HepG2 (cell line): ENCODE results near the gene VEGFA. TPM values are rescaled to one million over a fixed set of nuclear protein-coding genes. Genes with fewer than 3 reads are reported as not detected.

Experiments
- EED ChIP-seq: sonication (generic); formaldehyde crosslinking; IDR thresholded peaks from 2 replicates; pipeline ENCODE4 v1.5.0; 2020; ENCODE audit warnings: mild to moderate bottlenecking, missing genetic modification reagents
- EHMT2 ChIP-seq: fragments of 200-600 bp; sonication (generic); IDR thresholded peaks from 2 replicates; pipeline ENCODE4 v1.7.0; 2017; ENCODE audit warnings: antibody characterized with exemption, low read depth, low read length, borderline replicate concordance
- ETV6 ChIP-seq: sonication (generic); formaldehyde crosslinking; conservative IDR thresholded peaks from 2 replicates; pipeline ENCODE4 v1.4.0; 2020; ENCODE audit warnings: missing genetic modification reagents
- FOSL2 ChIP-seq: sonication (generic); formaldehyde crosslinking; IDR thresholded peaks from 2 replicates; pipeline ENCODE4 v1.4.0; 2020; ENCODE audit warnings: missing genetic modification reagents
- GTF2F1 ChIP-seq: fragments of 150-350 bp; IDR thresholded peaks from 2 replicates; pipeline ENCODE4 v1.6.1; 2014; ENCODE audit warnings: low read length
- MIXL1 ChIP-seq: IDR thresholded peaks from 2 replicates; pipeline ENCODE4 v1.6.1; 2016
- MXD1 ChIP-seq: sonication (generic); formaldehyde crosslinking; IDR thresholded peaks from 2 replicates; pipeline ENCODE4 v1.4.0; 2020; ENCODE audit warnings: mild to moderate bottlenecking, missing genetic modification reagents
- MYNN ChIP-seq: sonication (generic); formaldehyde crosslinking; IDR thresholded peaks from 2 replicates; pipeline ENCODE4 v1.4.0; 2020; ENCODE audit warnings: mild to moderate bottlenecking, low read depth, missing genetic modification reagents
- NR2C2 ChIP-seq: sonication (generic); formaldehyde crosslinking; IDR thresholded peaks from 2 replicates; pipeline ENCODE4 v1.4.0; 2020; ENCODE audit warnings: missing genetic modification reagents, mild to moderate bottlenecking, moderate library complexity, borderline replicate concordance
- RELA ChIP-seq: sonication (generic); formaldehyde crosslinking; IDR thresholded peaks from 2 replicates; pipeline ENCODE4 v1.4.0; 2020; ENCODE audit warnings: missing genetic modification reagents
- ZBTB4 ChIP-seq: sonication (generic); formaldehyde crosslinking; IDR thresholded peaks from 2 replicates; pipeline ENCODE4 v1.4.0; 2020; ENCODE audit warnings: missing genetic modification reagents, mild to moderate bottlenecking, borderline replicate concordance
- ZNF788 ChIP-seq: sonication (generic); formaldehyde crosslinking; IDR thresholded peaks from 2 replicates; pipeline ENCODE4 v1.5.0; 2020; ENCODE audit warnings: mild to moderate bottlenecking, missing genetic modification reagents, borderline replicate concordance
- ZNF790 ChIP-seq: sonication (generic); formaldehyde crosslinking; IDR thresholded peaks from 2 replicates; pipeline ENCODE4 v1.8.0; 2022; ENCODE audit warnings: missing genetic modification reagents, mild to moderate bottlenecking, borderline replicate concordance
- polyA plus RNA-seq, 8 experiments: library from polyadenylated mRNA; depleted of rRNA in 3 of 8; stranded (reverse) in 7 of 8; unstranded in 1 of 8; fragments of >200 nt; fragmentation: Illumina TruSeq in 4 of 8; extraction: Trizol in 4 of 8; gene quantifications; 2 replicates each; pipeline versions ENCODE4 v1.2.1 to v1.2.3, GENCODE V29; 2011 to 2016; ENCODE audit warnings: low read depth in 4 of 8, missing spikeins in 1 of 8, mixed read lengths in 1 of 8; ENCODE audit not compliant: insufficient read depth in 1 of 8
- total RNA-seq, 5 experiments: library from RNA; depleted of rRNA; stranded (reverse); fragments of >200 nt; fragmentation: Illumina TruSeq; extraction: Trizol; gene quantifications; 2 replicates each; pipeline ENCODE4 v1.2.3, GENCODE V29; 2016; ENCODE audit warnings: low read depth in 1 of 5
- TF ChIP-seq, protein P1 (sequence below), 2 experiments: sonication (generic) in 1 of 2; formaldehyde crosslinking in 1 of 2; IDR thresholded peaks; 2 replicates each; pipeline versions ENCODE4 v1.4.0 to v1.6.1; 2018 to 2020; ENCODE audit warnings: missing genetic modification reagents in 2 of 2, borderline replicate concordance in 1 of 2, low read depth in 1 of 2, mild to moderate bottlenecking in 1 of 2, missing biosample characterization in 1 of 2
- TF ChIP-seq, protein P2 (sequence below): sonication (generic); formaldehyde crosslinking; IDR thresholded peaks from 2 replicates; pipeline ENCODE4 v1.4.0; 2020; ENCODE audit warnings: missing genetic modification reagents, borderline replicate concordance
- TF ChIP-seq, protein P3 (sequence below): sonication (generic); formaldehyde crosslinking; IDR thresholded peaks from 2 replicates; pipeline ENCODE4 v1.8.1; 2023; ENCODE audit warnings: missing genetic modification reagents, mild to moderate bottlenecking, borderline replicate concordance

Gene VEGFA
- total and polyA plus RNA-seq, 2 of the 13 experiments (the other 11 are each of a cell fraction or from before 2014, with no cell fraction given), result 68.1 to 629 TPM

- TF ChIP-seq ZBTB4 (peak; percentile 43), NR2C2 (CRISPR knock-in tag) (peak; percentile 71), ETV6 (CRISPR knock-in tag) (no peak), RELA (CRISPR knock-in tag) (no peak), EHMT2 (no peak), FOSL2 (peak; percentile 56), MXD1 (CRISPR knock-in tag) (no peak; the same call in none of the 2 replicates), MYNN (CRISPR knock-in tag) (no peak), GTF2F1 (peak; percentile 77; the same call in 1 of the 2 replicates), MIXL1 (CRISPR knock-in tag) (no peak), ZNF790 (CRISPR knock-in tag) (peak; percentile 70; the same call in 1 of the 2 replicates), ZNF788 (peak; percentile 57; the same call in 1 of the 2 replicates), EED (CRISPR knock-in tag) (peak; percentile 26; the same call in 1 of the 2 replicates)
- TF ChIP-seq, protein P1, sequence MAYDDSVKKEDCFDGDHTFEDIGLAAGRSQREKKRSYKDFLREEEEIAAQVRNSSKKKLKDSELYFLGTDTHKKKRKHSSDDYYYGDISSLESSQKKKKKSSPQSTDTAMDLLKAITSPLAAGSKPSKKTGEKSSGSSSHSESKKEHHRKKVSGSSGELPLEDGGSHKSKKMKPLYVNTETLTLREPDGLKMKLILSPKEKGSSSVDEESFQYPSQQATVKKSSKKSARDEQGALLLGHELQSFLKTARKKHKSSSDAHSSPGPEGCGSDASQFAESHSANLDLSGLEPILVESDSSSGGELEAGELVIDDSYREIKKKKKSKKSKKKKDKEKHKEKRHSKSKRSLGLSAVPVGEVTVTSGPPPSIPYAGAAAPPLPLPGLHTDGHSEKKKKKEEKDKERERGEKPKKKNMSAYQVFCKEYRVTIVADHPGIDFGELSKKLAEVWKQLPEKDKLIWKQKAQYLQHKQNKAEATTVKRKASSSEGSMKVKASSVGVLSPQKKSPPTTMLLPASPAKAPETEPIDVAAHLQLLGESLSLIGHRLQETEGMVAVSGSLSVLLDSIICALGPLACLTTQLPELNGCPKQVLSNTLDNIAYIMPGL (CRISPR knock-in tag; IDR thresholded peaks at IDR 0.05; ENCODE audit: borderline replicate concordance in 1 of 2, low read depth in 1 of 2), result peak; percentile 95 to 98
- TF ChIP-seq, protein P2, sequence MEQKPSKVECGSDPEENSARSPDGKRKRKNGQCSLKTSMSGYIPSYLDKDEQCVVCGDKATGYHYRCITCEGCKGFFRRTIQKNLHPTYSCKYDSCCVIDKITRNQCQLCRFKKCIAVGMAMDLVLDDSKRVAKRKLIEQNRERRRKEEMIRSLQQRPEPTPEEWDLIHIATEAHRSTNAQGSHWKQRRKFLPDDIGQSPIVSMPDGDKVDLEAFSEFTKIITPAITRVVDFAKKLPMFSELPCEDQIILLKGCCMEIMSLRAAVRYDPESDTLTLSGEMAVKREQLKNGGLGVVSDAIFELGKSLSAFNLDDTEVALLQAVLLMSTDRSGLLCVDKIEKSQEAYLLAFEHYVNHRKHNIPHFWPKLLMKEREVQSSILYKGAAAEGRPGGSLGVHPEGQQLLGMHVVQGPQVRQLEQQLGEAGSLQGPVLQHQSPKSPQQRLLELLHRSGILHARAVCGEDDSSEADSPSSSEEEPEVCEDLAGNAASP, result peak; percentile 70; the same call in 1 of the 2 replicates
- TF ChIP-seq, protein P3, sequence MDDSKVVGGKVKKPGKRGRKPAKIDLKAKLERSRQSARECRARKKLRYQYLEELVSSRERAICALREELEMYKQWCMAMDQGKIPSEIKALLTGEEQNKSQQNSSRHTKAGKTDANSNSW (CRISPR knock-in tag), result 0 out of 2 replicates have a peak, but pooled peaks have one; percentile 26
These were observed at the start of gene VEGFA (continued) for GRCh38 chr6:43769526-43770371.
